ENCODE measurements around the gene NUFIP2. TPM values are rescaled to one million over a fixed set of nuclear protein-coding genes. Genes with fewer than 3 reads are reported as not detected.
"Not testable (repeated sequence)": the region's sequence is repeated elsewhere in the genome, so short reads cannot be mapped to it uniquely, and the experiment has no call there.

The NUFIP2 gene
- total RNA-seq, 1 donor from 2014 or later: 40.5 TPM

GRCh38 chr17:29278692-29279091 is 15.3 kb downstream of the NUFIP2 start:
- Histone ChIP-seq H3K4me3 (no peak overlapping the region), H3K27me3 (ENCODE audit: low read depth) (no peaks in the 10 kb centered on the region), H3K9me3 (replicated peaks) (no peaks in the 10 kb centered on the region), H3K4me1 (peaks cover 77% of the 10 kb centered on the region), H3K36me3 (peaks cover 66% of the 10 kb centered on the region), H3K27ac (replicated peaks) (no peak overlapping the region)
- no peak for DNase-seq
- intact Hi-C loops (cut with micrococcal nuclease): no loop called here
- no peak for TF ChIP-seq CTCF (IDR thresholded peaks at IDR 0.05; ENCODE audit: borderline replicate concordance)

DNA sequence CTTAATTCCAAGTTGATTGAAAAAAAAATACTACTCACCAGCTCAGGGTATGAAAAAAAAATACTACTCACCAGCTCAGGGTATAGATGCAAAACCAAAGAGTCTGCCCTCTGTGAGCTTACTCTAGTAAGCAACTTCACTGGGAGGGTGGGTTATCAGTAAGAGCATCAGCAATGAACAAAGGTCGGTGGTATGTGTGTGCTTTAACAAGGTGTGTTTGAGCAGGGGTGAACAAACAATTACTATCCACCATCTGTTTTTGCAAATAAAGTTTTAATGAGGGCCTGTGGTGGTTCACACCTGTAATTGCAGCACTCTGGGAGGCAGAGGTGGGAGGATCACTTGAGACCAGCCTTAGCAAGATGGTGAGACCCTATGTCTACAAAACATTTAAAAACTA is 20.0 kb downstream of the NUFIP2 start:
- Histone ChIP-seq H3K27me3 (ENCODE audit: low read depth) (no peaks in the 10 kb centered on the region), H3K4me3 (no peak overlapping the region), H3K4me1 (peaks cover 75% of the 10 kb centered on the region), H3K9me3 (replicated peaks) (no peaks in the 10 kb centered on the region), H3K36me3 (peaks cover 60% of the 10 kb centered on the region), H3K27ac (replicated peaks) (no peak overlapping the region)
- TF ChIP-seq CTCF (IDR thresholded peaks at IDR 0.05; ENCODE audit: borderline replicate concordance): no peak
- DNase-seq: no peak
- intact Hi-C loops (cut with micrococcal nuclease): no loop called here

GRCh38 chr17:29271980-29272379 is 22.0 kb downstream of the NUFIP2 start:
- H3K36me3 ChIP-seq: peaks cover 53% of the 10 kb centered on the region
- H3K4me3 ChIP-seq; H3K27ac ChIP-seq (replicated peaks); DNase-seq; H3K9me3 ChIP-seq (replicated peaks); H3K27me3 ChIP-seq (ENCODE audit: low read depth); intact Hi-C loops (cut with micrococcal nuclease): not testable (repeated sequence)
- peaks cover 62% of the 10 kb centered on the region for H3K4me1 ChIP-seq

DNA sequence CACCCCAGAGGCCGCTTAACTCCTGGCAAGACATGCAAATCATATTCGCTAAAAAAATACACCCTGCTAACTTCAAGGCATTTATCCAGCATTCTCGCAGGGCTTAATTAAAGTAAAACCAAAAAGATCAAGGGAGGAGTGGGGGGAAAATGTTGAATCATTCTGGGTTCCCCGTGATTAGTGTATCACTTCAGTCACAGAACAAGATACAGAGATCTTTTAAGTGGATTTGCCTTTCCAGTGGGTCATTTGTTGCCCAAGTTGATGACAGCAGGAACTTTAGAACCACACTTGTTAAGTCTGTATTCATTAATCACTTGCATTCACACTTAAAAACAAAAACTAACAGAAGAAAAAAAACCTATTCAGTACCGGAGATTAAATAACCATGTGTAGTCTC is 30.0 kb downstream of the NUFIP2 start:
- DNase-seq: no peak
- Histone ChIP-seq H3K27me3 (ENCODE audit: low read depth) (no peaks in the 10 kb centered on the region), H3K27ac (replicated peaks) (no peak overlapping the region), H3K4me1 (peaks cover 16% of the 10 kb centered on the region), H3K36me3 (peaks cover 83% of the 10 kb centered on the region), H3K4me3 (no peak overlapping the region), H3K9me3 (replicated peaks) (no peaks in the 10 kb centered on the region)
- intact Hi-C loops (cut with micrococcal nuclease): no loop called here
- TF ChIP-seq CTCF (IDR thresholded peaks at IDR 0.05; ENCODE audit: borderline replicate concordance): no peak

DNA sequence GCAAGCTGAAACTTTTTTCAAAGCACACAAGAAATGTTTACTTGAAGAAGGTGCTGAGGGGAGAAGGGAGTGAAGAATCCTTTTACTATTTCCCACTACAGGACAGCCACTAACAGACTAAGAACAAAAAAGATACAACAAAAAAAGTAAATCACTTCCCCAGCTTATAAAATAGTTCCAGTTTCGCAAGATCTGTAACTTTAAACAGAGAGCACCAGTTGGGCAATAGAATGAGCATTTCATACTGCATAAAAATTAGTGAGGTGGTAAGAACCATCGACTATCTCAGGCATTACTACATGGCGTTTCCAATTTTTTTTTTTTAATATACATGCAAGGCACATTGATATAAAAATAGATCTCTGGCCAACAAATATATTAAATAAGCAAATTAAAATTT is 36.2 kb downstream of the NUFIP2 start:
- Histone ChIP-seq H3K9me3 (replicated peaks) (no peaks in the 10 kb centered on the region), H3K27ac (replicated peaks) (peak overlapping the region; percentile 66), H3K4me3 (peak overlapping the region; percentile 37), H3K36me3 (peaks cover 54% of the 10 kb centered on the region), H3K27me3 (ENCODE audit: low read depth) (no peaks in the 10 kb centered on the region), H3K4me1 (peaks cover 56% of the 10 kb centered on the region)
- no peak for TF ChIP-seq CTCF (IDR thresholded peaks at IDR 0.05; ENCODE audit: borderline replicate concordance)
- no peak for DNase-seq
- intact Hi-C loops (cut with micrococcal nuclease): no loop called here

DNA sequence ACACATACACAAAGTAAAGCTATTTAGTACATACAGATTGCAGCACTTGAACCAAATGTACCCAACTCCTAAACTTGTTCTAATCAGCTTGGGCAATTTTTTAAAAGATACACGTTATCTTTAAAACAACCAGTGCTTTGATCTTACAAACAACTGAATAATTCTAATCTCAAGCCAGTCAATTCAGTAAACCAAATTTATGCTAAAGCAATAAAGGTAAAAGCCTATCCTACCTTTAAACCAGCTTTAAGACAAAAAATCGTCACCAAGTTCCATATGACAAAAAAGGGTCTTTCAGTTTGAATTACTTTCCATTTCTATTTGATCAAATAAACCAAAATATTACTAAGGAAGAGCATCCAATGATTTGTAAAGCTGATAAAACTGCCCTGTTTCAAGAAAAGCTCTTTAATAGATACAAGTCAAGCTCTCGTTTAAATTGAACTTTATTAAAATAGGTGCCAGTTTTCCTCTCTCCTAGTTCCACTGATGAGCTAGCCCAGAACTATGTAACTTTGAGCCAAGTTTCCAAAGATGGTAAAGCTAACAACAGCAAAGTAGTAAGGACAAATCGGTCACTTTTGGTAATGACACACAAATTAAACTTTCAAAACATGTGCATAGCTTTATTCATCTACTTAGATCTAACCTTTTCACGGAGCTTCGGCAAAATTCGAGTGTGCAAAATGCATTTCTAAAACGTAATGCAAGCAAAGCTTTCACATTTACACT is 37.0 kb downstream of the NUFIP2 start:
- Histone ChIP-seq H3K27ac (replicated peaks) (peak overlapping the region; percentile 66), H3K4me3 (peak overlapping the region; percentile 37), H3K9me3 (replicated peaks) (no peaks in the 10 kb centered on the region), H3K4me1 (peaks cover 58% of the 10 kb centered on the region), H3K36me3 (peaks cover 46% of the 10 kb centered on the region), H3K27me3 (ENCODE audit: low read depth) (no peaks in the 10 kb centered on the region)
- intact Hi-C loops (cut with micrococcal nuclease): no loop called here
- TF ChIP-seq CTCF (IDR thresholded peaks at IDR 0.05; ENCODE audit: borderline replicate concordance): no peak
- DNase-seq: no peak
